GM21515 (cell line): ENCODE measurements around the gene DMRTC1B.
"Not testable (repeated sequence)": the region's sequence is repeated elsewhere in the genome, so short reads cannot be mapped to it uniquely, and the experiment has no call there.

ENCODE experiments used
- ATAC-seq: cut with Tn5 transposase; IDR thresholded peaks from one replicate; pipeline ENCODE4 v1.9.1; 2021; ENCODE audit not compliant: unreplicated experiment

DMRTC1B gene, protein sequence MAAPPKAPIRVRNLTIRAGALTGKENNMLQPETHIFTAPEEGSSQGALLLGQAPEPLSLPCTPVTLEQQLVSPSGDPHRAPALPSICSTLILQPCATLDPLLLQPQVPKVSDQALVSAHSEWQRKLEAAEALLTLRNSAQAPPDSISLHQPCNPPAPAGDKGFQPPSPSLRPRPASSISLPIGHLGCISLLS

DNA sequence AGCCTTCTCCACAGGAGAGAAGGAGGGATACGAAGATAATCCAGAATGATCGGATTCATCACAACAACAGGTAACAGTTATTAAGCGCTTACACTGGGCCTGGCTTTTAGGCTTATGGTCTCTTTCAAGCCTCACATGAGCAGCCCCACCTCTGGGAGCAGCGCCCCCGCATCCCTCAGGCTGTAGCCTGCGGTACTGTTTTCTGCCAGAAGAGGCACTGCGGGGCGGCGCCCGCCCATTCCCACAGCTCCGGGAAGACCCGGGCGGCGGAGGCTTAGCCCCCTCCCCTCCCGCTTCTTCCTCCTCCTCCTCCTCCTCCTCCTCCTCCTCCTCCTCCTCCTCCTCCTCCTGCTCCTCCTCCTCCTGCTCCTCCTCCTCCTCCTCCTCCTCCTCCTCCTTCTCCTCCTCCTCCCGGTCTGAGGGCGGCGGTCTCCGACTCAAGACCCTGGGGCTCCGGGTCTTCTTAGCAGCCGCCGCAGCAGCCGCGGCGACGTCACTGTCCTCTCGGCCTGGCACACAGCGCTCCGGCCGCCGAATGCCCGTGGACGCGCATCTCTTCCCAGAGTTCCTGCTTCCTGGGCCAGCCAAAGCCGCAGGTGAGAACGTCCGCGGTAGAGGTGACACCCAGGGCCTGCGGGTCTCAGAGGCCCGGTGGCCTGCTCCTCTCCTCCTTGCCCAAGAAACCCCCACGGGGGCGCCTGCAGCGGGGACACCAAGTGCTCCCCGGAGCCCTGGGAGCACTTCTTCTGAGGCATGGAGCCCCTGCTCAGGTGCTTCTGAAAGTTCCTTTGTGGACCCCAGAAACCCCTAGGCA, at the start of gene DMRTC1B:
Gene DMRTC1B, plus strand, starts transcription at position 238 of the 814 bp plus-strand sequence. CDS start 68,246 bp downstream, outside the sequence.
- ATAC-seq = peak; percentile 78

DNA sequence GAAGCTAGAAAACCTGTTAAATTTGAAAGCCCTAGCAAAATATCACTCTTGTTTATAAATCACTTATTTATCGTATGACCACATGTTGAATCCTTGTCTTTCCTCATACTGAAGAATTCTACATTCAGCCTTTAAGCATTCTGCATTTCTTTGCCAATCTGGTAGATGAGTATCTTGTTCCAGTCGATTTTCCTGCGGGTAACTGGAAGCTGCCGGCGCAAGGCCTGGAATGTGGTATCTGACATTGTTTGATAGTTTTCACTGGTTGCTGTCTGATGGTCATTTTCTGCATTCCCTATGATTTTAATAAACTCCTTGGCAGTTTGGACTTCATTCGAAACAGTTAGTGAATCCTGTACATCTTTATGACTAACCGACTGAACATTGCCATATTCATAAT, 48.8 kb upstream of the DMRTC1B start:
- no peak for ATAC-seq

DNA sequence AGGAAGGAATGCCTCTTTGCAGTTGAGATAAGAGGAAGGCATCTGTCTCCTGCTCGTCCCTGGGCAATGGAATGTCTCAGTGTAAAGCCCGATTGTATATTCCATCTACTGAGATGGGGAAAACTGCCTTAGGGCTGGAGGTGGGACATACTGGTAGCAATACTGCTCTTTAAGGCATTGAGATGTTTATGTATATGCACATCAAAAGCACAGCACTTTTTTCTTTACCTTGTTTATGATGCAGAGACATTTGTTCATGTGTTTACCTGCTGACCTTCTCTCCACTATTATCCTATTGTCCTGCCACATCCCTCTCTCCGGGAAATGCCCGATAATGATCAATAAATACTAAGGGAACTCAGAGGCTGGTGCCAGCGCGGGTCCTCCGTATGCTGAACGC, 43.1 kb upstream of the DMRTC1B start:
- ATAC-seq = not testable (repeated sequence)

DNA sequence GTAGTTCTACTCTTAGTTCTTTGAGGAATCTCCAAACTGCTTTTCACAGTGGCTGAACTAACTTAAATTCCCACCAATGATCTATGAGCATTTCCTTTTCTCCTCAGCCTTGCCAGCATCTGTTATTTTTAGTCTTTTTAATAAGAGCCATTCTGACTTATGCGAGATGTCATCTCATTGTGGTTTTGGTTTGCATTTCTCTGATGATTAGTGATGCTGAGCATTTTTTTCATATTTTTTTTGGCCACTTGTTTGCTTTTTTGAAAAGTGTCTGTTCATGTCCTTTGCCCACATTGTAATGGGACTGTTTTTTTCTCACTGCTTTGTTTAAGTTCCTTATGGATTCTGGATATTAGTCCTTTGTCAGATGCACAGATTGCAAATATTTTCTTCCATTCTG, 41.1 kb upstream of the DMRTC1B start:
- ATAC-seq = no peak

DNA sequence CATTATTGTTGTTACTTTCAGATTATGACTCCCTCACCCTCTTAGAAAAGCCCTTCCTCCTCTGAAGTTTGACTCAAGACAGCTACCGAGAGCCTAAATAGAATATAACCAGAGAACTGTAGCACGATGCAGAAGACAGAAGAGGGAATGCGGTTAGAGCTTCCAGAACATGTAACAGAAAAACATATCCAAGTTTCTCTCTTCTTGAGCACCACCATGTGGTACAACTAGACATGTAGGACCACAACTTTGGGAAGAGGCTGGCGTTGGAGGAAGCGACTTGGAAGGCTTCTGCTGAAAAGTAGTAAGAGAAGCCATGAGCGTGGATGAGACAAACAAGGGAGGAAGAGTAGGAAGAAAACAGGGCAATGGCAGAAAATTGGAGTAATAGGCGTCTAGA, 31.1 kb upstream of the DMRTC1B start:
- ATAC-seq = not testable (repeated sequence)

DNA sequence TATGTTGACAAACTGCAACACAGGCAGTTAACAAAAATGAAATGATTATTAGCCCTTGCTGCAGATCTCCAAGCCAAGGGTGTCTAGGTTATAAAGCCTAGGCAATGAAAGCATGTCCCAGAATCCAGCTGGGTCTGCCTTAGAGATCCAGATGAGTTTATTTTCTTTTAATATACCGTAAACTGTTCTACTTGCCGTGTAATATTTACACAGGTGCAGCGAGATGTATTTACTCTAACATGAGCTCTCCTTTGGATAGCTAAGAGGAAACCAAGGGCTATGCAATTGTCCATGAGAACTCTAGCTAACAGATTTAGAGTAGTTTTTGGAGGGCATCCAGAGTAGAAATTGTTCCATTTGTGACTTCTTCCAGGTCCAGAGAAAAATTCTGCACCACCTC, 28.1 kb upstream of the DMRTC1B start:
- ATAC-seq = not testable (repeated sequence)

DNA sequence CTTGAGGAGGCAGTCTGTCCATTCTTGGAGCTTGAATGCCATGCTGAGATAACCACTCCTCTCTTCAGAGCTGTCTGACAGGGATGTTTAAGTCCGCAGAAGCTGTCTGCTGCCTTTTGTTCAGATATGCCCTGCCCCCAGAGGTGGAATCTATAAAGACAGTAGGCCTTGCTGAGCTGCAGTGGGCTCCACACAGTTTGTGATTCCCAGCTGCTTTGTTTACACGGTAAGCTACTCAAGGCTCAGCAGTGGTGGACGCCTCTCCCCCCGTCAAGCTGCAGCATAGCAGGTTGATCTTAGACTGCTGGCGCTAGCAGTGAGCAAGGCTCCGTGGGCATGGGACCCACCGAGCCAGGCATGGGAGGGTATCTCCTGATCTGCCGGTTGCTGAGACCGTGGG, 16.2 kb upstream of the DMRTC1B start:
- ATAC-seq = not testable (repeated sequence)

DNA sequence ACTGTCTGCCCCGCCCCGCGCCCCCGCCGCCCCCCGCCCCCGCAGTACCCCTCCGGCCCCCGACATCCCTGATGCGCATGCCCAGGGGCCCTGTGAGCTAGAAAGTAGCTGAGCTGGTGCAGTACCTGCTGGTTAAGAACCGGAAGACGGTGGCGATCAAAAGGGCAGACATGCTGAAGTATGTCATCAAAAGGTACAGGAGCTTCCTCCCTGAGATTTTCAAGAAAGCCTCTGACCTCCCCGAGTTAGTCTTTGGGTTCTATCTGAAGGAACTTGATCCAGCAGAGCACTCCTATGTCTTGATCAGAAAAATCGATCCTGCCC, 739 bp downstream of the DMRTC1B start:
- ATAC-seq = not testable (repeated sequence)

DNA sequence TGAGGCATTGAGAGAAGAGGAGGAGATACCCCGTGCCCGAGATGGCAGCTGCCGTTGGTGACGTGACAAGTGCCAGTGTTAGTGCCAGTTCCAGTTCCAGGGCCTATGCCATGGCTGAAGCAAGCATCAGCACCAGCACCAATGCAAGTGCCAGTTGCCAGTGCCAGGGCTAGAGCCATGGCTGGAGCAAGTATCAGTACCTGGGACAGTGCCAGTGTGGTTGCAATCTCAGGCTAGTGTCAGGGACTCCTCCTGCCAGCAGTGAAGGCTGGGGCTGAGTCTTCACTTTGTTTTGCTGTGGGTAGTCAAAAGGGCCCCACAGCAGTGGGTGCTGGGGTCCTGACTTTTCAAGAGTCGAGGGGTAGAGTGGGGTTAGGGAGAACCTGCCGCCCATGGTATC, 1.5 kb downstream of the DMRTC1B start:
- ATAC-seq = not testable (repeated sequence)

DNA sequence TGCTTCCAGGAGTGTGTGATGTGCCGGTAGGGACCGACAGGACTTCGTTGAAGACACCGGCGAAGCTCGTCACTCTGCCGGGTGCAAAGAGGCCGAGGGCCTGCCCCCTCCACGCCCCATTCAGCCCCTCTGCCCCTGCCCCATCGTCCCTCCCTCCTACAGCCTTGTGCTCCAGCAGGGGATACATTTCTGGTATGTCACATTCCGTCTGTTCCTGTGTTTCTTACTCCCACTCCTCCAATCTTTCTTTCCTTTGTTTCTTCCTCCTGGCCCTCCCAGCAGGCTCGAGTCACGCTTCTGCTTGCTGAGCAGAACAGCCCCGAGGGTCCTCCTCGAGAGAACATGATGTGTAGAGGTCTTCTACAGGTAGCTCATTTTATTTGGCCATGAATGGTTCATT, 5.9 kb downstream of the DMRTC1B start, which contains the start of gene FAM236B:
Gene FAM236B, minus strand, starts transcription at position 101 of the 400 bp plus-strand sequence. Its CDS starts 100 bp downstream, at position 1.
- ATAC-seq = not testable (repeated sequence)

DNA sequence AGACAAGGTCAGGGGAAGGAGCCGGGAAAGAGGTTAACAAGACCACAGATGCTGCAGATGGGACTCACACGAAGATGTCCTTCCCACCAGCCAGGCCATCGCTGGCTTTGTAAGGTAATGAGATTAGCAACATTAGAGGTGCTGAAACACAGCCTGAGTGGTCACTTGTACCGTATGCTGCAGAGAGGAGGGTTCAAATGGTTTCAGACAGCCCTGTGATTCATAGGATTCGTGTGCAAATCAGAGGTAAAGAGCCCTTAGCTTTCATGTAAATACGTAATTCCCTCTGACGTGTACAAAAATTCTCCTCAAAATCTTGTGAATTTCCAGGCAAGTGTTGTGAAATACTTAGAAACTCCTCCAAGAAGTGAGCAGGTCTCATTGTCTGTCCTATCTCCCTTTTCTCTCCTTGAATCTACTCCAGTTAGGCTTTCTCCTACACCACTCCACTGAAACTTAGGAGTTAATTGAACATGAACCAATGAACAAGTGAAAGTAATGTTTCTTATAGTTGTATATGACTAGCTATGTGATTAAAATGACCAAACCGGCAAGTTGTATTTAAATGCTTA, 6.8 kb downstream of the DMRTC1B start:
- ATAC-seq = not testable (repeated sequence)

DNA sequence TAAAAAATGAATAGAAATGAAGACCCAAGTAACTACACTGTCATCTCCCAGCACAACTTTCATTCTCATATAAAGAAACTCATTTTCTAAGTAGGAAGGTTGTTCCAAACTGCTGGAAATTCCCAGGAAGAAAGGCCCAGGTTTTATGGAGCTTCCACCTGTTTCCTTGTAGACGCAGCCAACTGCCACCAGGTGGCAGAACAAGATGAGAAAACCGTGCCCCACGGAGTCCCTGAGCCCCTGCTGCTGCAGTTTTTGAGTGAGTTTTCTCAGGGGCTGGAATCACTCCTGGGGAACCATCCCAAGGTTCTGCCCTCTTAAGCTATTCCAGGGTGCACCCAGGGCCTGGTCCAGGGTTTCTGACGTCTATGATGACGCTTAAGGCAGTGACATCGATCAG, 7.3 kb downstream of the DMRTC1B start:
- not testable (repeated sequence) for ATAC-seq

DNA sequence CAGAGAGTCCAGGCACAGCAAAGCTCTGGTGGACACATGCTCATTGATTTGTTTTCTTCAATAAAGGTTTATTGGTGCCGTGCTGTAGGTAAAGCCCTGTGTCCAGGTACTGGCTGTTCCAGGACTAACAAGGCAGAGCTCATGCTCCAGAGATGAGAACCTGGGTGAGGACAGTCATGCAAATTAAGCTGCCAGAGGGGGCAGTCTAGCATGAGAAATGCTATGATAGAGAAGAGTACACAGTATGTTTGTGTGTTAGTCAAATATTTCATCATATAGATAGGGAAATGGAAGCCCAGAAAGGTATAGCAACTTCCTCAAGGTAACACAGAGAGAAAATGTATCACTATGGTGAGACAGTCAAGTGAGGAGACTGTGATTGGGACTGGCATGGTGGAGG, 11.5 kb downstream of the DMRTC1B start:
- not testable (repeated sequence) for ATAC-seq

DNA sequence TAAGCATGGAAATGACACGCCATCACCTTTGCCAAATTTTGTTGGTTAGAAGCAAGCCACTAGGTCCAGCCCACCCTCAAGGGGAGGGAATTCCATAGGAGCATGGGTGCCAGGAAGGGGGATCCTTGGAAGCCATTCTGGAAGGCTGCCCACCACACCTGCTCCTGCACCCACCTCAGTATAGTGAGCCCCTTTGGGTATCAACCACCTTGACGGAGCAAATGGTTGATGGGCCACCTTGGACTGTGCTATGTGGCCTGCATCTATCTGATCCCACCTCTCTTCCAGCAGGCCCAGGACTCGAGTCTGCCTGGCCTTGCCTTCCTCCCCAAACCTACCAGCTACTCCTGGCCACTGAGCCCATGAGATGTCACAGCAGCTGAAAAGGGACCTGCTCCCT, 13.7 kb downstream of the DMRTC1B start:
- ATAC-seq = not testable (repeated sequence)

DNA sequence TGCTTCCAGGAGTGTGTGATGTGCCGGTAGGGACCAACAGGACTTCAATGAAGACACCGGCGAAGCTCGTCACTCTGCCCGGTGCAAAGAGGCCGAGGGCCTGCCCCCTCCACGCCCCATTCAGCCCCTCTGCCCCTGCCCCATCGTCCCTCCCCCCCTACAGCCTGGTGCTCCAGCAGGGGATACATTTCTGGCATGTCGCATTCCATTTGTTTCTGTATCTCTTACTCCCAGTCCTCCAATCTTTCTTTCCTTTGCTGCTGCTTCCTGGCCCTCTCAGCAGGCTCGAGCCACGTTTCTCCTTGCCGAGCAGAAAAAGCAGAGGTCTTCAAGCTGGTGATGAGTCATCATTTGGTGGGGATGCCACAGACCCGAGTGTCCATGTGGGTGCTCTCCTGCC, 31.4 kb downstream of the DMRTC1B start, which contains the start of gene FAM236D:
Gene FAM236D, minus strand, starts transcription at position 101 of the 400 bp plus-strand sequence. Its CDS starts 100 bp downstream, at position 1.
- ATAC-seq = not testable (repeated sequence)

DNA sequence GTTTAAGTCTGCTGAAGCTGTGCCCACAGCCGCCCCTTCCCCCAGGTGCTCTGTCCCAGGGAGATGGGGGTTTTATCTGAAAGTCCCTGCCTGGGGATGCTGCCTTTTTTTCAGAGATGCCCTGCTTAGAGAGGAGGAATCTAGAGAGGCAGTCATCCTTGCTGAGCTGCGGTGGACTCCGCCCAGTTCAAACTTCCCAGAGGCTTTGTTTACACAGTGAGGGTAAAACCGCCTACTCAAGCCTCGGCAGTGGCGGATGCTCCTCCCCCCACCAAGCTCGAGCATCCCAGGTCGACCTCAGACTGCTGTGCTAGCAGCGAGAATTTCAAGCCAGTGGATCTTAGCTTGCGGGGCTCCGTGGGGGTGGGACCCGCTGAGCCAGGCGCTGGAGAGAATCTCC, 54.0 kb downstream of the DMRTC1B start:
- not testable (repeated sequence) for ATAC-seq

DNA sequence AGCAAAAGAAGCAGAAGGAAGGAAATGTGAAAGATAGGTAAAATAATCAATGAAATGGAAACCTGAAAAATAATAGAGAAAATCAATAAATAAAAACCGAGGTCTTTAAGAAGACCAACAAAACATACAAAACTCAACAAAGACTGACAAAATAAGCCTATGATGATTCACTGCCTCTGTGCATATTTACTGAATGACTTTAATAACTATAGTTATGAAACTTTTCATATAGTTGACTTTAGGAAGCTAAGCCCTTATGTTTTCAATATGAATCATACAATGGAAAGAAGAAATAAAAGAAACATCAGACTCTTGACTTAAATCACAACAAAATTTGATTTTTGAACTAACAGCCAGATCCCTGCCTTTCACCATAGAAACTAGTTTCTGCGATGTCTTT, 60.8 kb downstream of the DMRTC1B start:
- ATAC-seq = not testable (repeated sequence)

DNA sequence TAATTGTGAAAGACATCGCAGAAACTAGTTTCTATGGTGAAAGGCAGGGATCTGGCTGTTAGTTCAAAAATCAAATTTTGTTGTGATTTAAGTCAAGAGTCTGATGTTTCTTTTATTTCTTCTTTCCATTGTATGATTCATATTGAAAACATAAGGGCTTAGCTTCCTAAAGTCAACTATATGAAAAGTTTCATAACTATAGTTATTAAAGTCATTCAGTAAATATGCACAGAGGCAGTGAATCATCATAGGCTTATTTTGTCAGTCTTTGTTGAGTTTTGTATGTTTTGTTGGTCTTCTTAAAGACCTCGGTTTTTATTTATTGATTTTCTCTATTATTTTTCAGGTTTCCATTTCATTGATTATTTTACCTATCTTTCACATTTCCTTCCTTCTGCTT, 106.2 kb downstream of the DMRTC1B start:
- ATAC-seq = not testable (repeated sequence)

DNA sequence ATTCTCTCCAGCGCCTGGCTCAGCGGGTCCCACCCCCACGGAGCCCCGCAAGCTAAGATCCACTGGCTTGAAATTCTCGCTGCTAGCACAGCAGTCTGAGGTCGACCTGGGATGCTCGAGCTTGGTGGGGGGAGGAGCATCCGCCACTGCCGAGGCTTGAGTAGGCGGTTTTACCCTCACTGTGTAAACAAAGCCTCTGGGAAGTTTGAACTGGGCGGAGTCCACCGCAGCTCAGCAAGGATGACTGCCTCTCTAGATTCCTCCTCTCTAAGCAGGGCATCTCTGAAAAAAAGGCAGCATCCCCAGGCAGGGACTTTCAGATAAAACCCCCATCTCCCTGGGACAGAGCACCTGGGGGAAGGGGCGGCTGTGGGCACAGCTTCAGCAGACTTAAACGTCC, 113.0 kb downstream of the DMRTC1B start:
- not testable (repeated sequence) for ATAC-seq
